ENCODE results near the gene GLG1.
"Not testable (repeated sequence)": the region's sequence is repeated elsewhere in the genome, so short reads cannot be mapped to it uniquely, and the experiment has no call there.

Gene GLG1

DNA sequence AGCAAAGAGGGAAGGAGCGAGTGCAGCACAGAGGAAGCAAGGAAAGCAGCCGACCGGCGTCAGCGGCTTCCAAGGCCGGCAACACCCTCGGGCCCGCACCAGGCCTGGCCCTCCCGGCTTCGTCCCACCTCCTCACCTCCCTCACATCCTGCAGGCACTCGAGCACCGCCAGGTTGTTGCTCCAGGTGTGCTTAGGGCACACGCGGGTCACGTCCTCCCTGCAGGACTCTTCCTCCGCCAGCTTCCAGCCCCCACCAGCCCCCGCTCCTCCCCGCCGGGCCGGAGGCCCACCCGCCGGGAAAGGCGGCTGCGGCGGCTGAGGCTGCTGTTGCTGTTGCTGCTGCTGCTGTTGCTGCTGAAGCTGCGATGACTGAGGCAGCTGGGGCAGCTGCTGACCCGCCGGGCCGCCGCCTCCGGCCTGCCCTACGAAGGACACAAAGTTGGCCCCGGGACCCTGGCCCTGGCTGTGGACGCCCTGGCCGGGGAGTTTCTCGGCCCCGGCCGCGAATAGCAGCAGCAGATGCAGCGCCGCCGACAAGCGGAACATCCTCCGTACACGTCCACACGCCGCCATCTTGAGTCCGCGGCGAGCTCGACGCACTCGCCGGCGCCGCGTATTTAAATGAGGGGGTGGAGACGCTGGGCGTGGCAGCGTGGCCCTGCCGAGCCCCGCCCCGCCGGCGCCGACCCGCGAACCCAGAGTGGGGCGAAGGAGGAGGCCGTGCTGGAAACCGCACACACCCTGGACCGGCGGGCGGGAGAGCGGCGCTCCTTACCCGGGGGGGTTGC is at the start of gene GLG1:
GLG1 (minus strand) TSS at position 594 of the 789 bp plus-strand sequence; CDS start at position 574, 20 bp downstream.
- DNase-seq (ENCODE audit: low read depth in 2 of 2) = peak; percentile 79

DNA sequence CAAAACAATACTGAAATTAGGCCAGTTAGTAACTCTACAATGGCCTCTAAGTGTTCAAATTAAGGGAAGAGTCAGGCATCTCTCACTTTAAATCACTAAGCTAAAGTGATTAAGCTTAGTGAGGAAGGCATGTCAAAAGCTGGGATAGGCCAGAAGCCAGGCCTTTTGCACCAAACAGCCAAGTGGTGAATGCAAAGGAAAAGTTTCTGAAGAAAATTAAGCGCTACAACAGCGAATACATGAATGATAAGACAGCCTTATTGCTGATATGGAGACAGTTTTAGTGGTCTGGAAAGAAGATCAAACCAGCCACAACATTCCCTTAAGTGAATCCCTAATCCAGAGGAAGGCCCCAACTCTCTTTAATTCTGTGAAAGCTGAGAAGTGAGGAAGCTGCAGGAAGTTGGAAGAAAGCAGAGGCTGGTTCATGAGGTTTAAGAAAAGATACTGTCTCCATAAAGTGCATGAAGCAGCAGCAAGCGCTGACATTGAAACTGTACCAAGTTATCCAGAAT is 47.7 kb upstream of the GLG1 start:
- no peak for DNase-seq (ENCODE audit: low read depth in 2 of 2)

- not testable (repeated sequence) for DNase-seq (ENCODE audit: low read depth in 2 of 2)
These were observed 46.0 kb upstream of the GLG1 start for GRCh38 chr16:74652883-74653282.

DNA sequence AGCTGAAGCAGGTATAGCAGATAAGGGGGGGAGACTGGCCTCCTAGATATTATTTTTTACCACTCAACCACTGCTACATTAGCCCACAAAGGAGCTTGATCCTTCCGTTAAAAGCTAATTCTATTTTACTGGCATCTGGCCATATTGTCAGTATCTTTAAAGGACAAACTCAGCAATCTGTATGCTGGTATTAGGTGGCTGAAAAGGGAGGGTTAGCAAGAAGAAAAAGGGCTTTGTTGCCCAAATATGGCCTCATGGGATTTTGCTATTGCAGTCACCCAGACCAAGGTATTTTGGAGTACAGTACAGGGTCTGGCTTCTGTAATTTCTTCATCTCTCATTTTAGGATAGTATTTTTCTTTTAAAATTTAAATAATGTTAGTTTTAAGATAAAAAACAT is 45.3 kb upstream of the GLG1 start:
- DNase-seq (ENCODE audit: low read depth in 2 of 2) = no peak

DNA sequence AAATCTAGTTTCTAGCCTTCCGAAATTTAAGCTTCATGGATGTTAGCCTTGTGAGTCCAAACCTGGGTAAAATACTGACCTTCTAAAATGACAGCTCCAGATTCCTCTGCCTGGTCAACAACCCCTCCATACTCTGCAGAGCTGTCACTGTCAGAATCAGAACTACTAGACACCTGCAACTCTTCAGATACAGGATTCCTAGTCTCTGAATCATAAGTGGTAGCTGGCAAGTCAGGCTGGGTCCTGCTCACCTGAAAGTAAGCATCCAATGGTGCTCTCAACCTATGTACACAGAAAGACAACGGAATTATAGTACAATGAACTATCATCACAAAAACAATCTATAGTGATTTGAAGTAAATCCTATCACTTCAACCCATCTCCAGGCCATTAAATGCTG is 44.9 kb upstream of the GLG1 start:
- no peak for DNase-seq (ENCODE audit: low read depth in 2 of 2)

DNA sequence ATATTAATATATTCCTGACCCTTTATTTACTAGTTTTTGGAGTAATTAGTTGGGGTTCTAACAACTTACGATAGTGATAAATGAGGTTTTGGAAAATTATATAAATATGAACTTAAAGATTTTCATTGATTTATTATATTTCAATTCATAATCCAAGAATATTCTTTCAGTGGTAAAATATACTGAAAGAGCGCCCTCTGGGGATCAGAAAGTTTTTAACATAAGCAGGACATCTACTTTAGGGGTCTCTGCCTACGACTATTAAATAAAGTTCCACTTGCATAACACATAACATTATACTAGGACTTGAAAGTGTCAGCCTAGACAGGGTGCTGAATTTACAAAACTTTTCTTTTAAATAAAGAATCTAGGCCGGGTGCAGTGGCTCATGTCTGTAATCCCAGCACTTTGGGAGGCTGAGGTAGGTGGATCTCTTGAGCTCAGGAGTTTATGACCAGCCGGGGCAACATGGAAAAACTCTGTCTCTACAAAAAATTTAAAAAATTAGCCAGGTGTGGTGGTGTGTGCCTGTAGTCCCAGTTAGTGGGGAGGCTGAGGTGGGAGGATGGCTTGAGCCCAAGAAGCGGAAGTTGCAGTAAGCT is 44.2 kb upstream of the GLG1 start:
- no peak for DNase-seq (ENCODE audit: low read depth in 2 of 2)

DNA sequence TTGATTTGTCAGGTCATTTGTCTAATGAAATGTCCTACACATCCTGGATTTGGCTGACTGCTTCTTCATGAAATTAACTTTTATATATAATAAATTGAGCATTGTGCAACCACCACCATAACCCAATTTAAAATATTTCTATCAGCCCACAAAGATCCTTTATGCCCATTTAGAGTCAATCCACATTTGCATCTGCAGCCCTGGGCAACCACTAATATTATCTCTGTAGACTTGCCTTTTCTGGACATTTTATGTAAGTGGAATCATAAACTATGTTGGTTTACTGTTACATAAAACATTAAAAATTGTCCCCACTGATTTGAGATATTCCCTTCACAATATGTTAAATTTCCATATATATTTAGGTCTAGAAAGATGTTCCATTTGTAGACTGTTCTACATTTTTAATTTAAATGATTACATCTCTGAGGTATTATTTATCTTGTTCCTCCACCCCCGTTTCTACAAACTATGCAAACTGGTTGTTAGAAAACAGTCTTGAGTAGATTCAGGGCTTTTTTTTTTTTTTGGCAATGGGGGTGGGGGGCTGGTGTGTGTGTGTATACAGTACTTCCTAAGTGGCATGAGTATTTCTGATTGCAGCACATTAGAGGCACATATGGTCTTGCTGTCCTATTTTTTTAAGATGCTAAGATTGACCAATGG is 43.1 kb upstream of the GLG1 start:
- DNase-seq (ENCODE audit: low read depth in 2 of 2) = no peak

GRCh38 chr16:74641969-74642368 is 35.1 kb upstream of the GLG1 start:
- DNase-seq (ENCODE audit: low read depth in 2 of 2) = no peak

DNA sequence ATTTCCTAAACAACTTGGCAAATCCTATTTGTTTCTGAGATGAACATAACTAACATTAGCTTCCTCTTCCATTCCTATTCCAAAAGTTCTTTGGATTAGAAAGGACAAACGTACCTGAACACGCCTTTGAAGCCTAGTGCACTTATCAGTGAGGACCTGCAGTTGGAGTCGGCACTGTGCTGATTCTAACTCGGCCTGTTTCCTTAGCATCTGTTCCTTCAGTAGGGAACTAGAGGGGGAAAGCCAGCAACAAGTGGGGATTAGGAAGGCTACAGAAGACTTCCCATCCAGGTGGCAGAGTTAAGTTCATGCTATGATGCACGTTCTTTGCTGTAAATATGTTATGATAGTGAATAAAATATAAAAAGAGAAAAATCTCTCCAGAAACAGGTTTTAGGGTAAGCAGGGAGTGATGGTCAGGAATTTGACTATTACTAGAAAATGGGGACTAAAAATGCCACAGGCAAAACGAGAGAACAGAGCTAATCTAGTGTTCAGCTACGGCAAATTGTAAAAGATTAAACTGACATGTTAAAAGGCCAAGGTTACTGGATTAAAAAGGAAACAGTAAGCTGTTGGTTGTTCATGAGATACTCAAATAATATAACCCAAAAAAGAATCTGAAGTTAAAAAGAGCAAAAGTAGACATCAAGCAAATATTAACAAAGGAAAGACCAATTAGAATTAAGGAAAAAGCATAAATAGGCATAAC is 31.0 kb upstream of the GLG1 start:
- DNase-seq (ENCODE audit: low read depth in 2 of 2) = no peak

DNA sequence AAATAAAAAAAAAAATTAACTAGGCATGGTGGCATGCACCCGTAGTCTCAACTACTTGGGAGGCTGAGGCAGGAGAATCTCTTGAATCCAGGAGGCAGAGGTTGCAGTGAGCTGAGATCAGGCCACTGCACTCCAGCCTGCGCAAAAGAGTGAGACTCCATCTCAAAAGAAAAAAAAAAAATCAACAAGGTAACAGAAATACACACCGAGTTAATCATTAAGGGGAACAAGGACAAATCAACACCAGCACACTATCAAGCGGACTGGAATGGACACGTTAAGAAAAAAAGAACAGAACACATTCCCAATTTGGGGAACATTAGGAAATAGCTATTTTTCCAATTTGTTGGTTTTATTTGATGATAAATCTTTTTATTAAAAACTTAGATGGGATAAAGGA is 28.4 kb upstream of the GLG1 start:
- no peak for DNase-seq (ENCODE audit: low read depth in 2 of 2)

- no peak for DNase-seq (ENCODE audit: low read depth in 2 of 2)
These were observed 26.8 kb upstream of the GLG1 start for GRCh38 chr16:74633686-74634085.

DNA sequence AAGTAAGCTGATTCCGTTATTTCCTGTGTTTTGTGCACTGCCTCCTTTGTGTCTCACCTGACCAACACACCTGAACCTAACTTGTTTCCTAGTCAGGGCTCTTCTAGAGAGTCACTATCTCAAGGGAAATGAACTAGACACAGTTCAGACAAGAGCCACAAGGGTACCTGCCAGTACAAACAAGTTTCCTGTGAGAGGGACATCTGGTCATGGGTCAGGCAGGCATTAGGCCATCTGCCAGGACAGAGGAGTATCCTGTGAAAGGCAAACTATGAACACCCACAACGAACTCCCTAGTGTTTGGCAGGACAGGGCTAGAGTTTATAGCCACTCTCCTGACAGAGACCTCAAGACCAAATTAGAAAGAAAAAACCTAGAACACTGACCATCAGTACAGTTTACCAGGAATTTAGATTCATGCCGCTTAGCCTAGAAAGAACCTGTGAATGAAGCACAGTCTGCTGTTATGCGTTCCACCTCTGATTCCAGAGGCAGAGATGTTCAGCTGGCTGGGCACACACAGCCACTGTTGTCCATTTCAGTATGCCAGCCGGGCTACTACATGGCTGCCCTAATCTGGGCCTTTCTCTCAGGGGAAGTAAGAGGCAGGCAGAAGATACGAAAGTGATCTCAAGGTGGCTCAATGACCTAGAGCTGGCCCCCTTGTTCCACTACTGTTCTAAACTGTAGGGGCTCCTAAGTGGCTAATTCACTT is 20.7 kb upstream of the GLG1 start:
- no peak for DNase-seq (ENCODE audit: low read depth in 2 of 2)

GRCh38 chr16:74626741-74627416 is 20.0 kb upstream of the GLG1 start:
- no peak for DNase-seq (ENCODE audit: low read depth in 2 of 2)

GRCh38 chr16:74625500-74626350 is 18.8 kb upstream of the GLG1 start:
- DNase-seq (ENCODE audit: low read depth in 2 of 2) = no peak

- DNase-seq (ENCODE audit: low read depth in 2 of 2) = no peak
These were observed 16.9 kb upstream of the GLG1 start for GRCh38 chr16:74623839-74624235.

- peak in 1 of 2 experiments; percentile 20 for DNase-seq (ENCODE audit: low read depth in 2 of 2)
These were observed 16.4 kb upstream of the GLG1 start for GRCh38 chr16:74623214-74623838.

GRCh38 chr16:74622005-74622404 is 15.1 kb upstream of the GLG1 start:
- no peak for DNase-seq (ENCODE audit: low read depth in 2 of 2)

DNA sequence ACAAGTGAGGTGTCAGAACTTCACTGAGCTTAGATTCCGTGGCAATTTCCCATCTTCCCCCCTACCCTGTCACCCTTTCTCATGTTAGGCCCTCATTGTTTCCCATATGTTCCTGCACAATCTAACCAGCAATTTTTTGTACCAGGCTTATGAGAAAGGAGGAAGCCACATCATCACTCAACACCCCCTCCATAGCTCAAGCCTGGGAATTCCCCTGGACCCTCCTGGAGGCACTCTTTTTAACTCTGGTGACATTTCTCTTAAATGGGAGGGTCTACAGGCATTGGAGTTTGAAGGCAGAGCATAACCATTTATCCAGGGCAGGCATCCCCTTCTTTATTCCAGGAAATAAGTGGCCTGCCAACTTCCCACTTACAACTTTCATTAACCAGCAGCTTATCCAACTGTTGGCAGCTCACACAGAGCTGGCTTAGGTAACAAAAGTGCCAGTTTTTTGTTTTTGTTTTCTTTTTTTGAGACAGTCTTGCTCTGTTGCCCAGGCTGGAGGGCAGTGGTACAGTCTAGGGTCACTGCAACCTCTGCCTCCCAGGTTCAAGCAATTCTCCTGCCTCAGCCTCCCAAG is 10.4 kb upstream of the GLG1 start:
- no peak for DNase-seq (ENCODE audit: low read depth in 2 of 2)

DNA sequence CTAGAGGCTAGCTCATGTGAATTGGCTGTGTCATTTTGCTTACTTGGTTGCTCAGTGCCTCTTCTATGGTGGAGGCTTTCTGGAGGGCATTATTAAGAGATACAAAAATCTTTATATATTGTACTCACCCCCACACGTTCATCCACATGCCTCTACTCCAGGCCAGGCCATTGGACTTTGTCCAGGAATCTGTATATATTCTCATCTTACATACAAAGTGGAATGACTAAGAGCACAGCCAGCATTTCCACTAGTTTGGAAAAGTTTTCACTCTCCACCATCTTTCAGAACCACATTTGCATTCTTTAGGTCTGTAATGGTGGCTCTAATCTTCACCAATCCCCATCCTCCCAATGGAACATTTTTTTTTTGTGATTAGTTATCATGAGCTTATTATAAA is 4.8 kb upstream of the GLG1 start:
- DNase-seq (ENCODE audit: low read depth in 2 of 2) = peak in 1 of 2 experiments; percentile 30

All from fibroblast of skin of left quadriceps (primary cell).